PC-3 (cell line): ENCODE measurements around the gene IRAG1. TPM values are rescaled to one million over a fixed set of nuclear protein-coding genes. Genes with fewer than 3 reads are reported as not detected.

Source experiments
- ATAC-seq: fragments of 200-7000 bp; cut with Tn5 transposase; 2 replicates; pipeline ENCODE4 v1.9.1; 2020; ENCODE audit warnings: mild to moderate bottlenecking, moderate library complexity
- BruUV-seq: library from RNA; stranded (reverse); fragments of 400-500 nt; replicated peaks from 2 replicates; lab custom pipeline; 2021; lab: Mats Ljungman, UMichigan
- CTCF ChIA-PET: fragments of 300-600 bp; sonication (Branson Sonifier 250); formaldehyde crosslinking; loops from one replicate; lab custom pipeline; 2022; ENCODE audit warnings: antibody characterized with exemption; lab: Charles Lee
- POLR2A ChIA-PET: fragments of 300-600 bp; sonication (Branson Sonifier 250); formaldehyde crosslinking; loops from one replicate; lab custom pipeline; 2022; ENCODE audit warnings: antibody characterized with exemption; ENCODE audit not compliant: unreplicated experiment; lab: Charles Lee
- DNase-seq: peaks from one replicate; pipeline ENCODE4 v3.0.0-alpha.2; 2015
- H2AFZ ChIP-seq: fragments of 300-600 bp; sonication (generic); 2 replicates; pipeline ENCODE4 v1.6.0; 2016; ENCODE audit warnings: antibody characterized with exemption, low read length
- H3F3A ChIP-seq: fragments of 300-600 bp; sonication (generic); one replicate; pipeline ENCODE4 v1.6.0; 2017; ENCODE audit warnings: antibody characterized with exemption, low read length, control low read depth, mild to moderate bottlenecking; ENCODE audit not compliant: unreplicated experiment
- H3K27ac ChIP-seq: fragments of 300-600 bp; sonication (generic); 2 replicates; pipeline ENCODE4 v1.5.1; 2016; ENCODE audit warnings: mild to moderate bottlenecking, low read length
- H3K27me3 ChIP-seq: fragments of 300-600 bp; sonication (generic); 2 replicates; pipeline ENCODE4 v1.6.1; 2016; ENCODE audit warnings: low read length, mixed read lengths
- H3K36me3 ChIP-seq: fragments of 300-600 bp; sonication (generic); 2 replicates; pipeline ENCODE4 v1.6.1; 2016; ENCODE audit warnings: low read depth, mixed run types, low read length, mixed read lengths
- H3K4me1 ChIP-seq: fragments of 300-600 bp; sonication (generic); 2 replicates; pipeline ENCODE4 v1.5.1; 2016; ENCODE audit warnings: low read length; ENCODE audit not compliant: insufficient read depth
- H3K4me2 ChIP-seq: fragments of 300-600 bp; sonication (generic); 2 replicates; pipeline ENCODE4 v1.6.0; 2016; ENCODE audit warnings: low read length
- H3K4me3 ChIP-seq: fragments of 300-600 bp; sonication (generic); 2 replicates; pipeline ENCODE4 v1.5.1; 2016; ENCODE audit warnings: mild to moderate bottlenecking, low read length, mixed read lengths
- H3K79me2 ChIP-seq: fragments of 300-600 bp; sonication (generic); 2 replicates; pipeline ENCODE4 v1.6.1; 2017; ENCODE audit warnings: low read length, mixed read lengths
- H3K9ac ChIP-seq: fragments of 300-600 bp; sonication (generic); 2 replicates; pipeline ENCODE4 v1.6.0; 2016; ENCODE audit warnings: mild to moderate bottlenecking, low read length
- H3K9me2 ChIP-seq: fragments of 300-600 bp; sonication (generic); replicated peaks from 2 replicates; pipeline ENCODE4 v1.6.1; 2016; ENCODE audit warnings: mixed run types, low read length, mixed read lengths
- H3K9me3 ChIP-seq: fragments of 300-600 bp; sonication (generic); 2 replicates; pipeline ENCODE4 v1.6.1; 2016; ENCODE audit warnings: low read length, mixed read lengths
- H4K20me1 ChIP-seq: fragments of 300-600 bp; sonication (generic); 2 replicates; pipeline ENCODE4 v1.6.1; 2016; ENCODE audit warnings: low read length, mixed read lengths
- CTCF ChIP-seq: fragments of 300-600 bp; sonication (generic); conservative IDR thresholded peaks from 2 replicates; pipeline ENCODE4 v1.5.1; 2017; ENCODE audit warnings: antibody characterized with exemption, low read depth, mild to moderate bottlenecking, low read length
- EZH2 ChIP-seq: fragments of 300-600 bp; sonication (generic); IDR thresholded peaks from one replicate; pipeline ENCODE4 v1.6.1; 2017; ENCODE audit warnings: antibody characterized with exemption, mild to moderate bottlenecking, low read length; ENCODE audit not compliant: unreplicated experiment
- EZH2phosphoT487 ChIP-seq: fragments of 300-600 bp; sonication (generic); IDR thresholded peaks from 2 replicates; pipeline ENCODE4 v1.6.1; 2018; ENCODE audit warnings: mild to moderate bottlenecking, antibody characterized with exemption, low read length, borderline replicate concordance
- intact Hi-C: fragments of 100-400 bp; cut with micrococcal nuclease; formaldehyde crosslinking; loops from 2 replicates; pipeline ENCODE4 v1.9.0; 2023
- total RNA-seq: library from RNA; depleted of rRNA; stranded (reverse); fragments of >200 nt; gene quantifications from 2 replicates; pipeline ENCODE4 v1.2.3, GENCODE V29; 2014

IRAG1 gene
- total RNA-seq, 1 experiment from 2014 or later, result not detected

DNA sequence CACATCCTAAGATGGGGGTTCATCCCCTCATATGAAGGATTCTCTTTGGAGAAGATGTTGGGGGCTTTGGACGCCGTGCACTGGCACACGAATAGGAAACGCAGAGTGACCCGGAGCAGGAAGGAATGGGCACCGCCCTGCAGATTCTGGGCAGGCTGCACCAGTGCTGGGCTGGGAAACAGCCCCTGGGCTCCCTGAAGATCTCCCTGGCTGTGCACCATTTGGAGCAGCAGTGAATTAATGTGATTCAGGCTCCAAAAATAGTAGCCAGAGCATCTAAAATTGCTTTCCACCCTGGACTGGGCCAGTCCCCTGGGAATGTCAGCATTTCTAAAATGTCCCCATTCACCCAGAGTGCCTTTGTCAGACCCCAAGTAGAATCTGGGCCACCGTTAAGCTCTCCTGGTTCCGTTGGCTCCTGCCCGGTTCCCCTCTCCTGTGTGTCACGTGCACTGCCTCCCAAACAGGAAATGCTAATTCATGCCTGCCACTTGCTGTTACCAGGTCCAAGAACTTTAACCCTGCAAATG lies 18.6 kb downstream of the IRAG1 start:
- no peak overlapping the region for H3K4me3 ChIP-seq
- no peaks in the 10 kb centered on the region for H4K20me1 ChIP-seq
- H3K9me3 ChIP-seq, result no peaks in the 10 kb centered on the region
- H3F3A ChIP-seq, result no peaks in the 10 kb centered on the region
- TF ChIP-seq EZH2phosphoT487 (no peak), CTCF (no peak), EZH2 (no peak)
- ChIA-PET POLR2A (no interaction called here), CTCF (no interaction called here)
- H3K36me3 ChIP-seq, result no peaks in the 10 kb centered on the region
- H3K9me2 ChIP-seq, result no peaks in the 10 kb centered on the region
- H3K4me2 ChIP-seq, result no peak overlapping the region
- H3K79me2 ChIP-seq, result no peaks in the 10 kb centered on the region
- no peak overlapping the region for H3K27ac ChIP-seq
- no peak for ATAC-seq
- H2AFZ ChIP-seq, result no peak overlapping the region
- no peak for DNase-seq
- H3K4me1 ChIP-seq, result 0 out of 2 replicates have a peak, but pooled peaks cover 6% of the 10 kb centered on the region
- intact Hi-C loops, result no loop called here
- BruUV-seq, result no TSS peak
- H3K9ac ChIP-seq, result no peak overlapping the region
- H3K27me3 ChIP-seq, result no peaks in the 10 kb centered on the region

DNA sequence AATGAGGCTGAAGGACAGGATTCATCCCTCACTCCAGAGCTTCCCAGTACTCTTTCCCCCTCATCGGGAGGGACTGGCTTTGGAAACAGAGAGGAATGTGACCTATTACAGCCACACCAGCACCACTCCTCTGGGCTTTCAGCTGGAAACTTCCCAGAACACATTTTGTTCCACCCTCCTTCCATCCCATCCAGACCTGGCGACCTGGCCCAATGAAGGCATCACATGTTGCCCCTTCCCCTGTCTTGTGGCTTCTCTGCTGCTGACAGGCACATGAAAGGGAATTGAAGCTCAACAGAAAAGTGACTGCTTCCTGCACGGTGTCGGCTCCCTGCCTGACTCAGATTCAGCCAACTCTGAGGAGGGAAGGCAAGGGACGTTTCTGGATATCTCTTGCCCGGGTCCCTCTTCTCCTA lies 19.1 kb downstream of the IRAG1 start:
- Histone ChIP-seq H3K27ac (no peak overlapping the region), H3K9me3 (no peaks in the 10 kb centered on the region), H3K27me3 (no peaks in the 10 kb centered on the region), H3F3A (no peaks in the 10 kb centered on the region), H3K4me3 (no peak overlapping the region), H3K9ac (no peak overlapping the region), H3K4me2 (no peak overlapping the region), H3K79me2 (no peaks in the 10 kb centered on the region), H4K20me1 (no peaks in the 10 kb centered on the region), H3K4me1 (0 out of 2 replicates have a peak, but pooled peaks cover 9% of the 10 kb centered on the region), H3K36me3 (no peaks in the 10 kb centered on the region), H3K9me2 (no peaks in the 10 kb centered on the region), H2AFZ (no peak overlapping the region)
- intact Hi-C loops, result no loop called here
- POLR2A ChIA-PET, result no interaction called here
- ATAC-seq (no peak), DNase-seq (no peak)
- CTCF ChIA-PET, result no interaction called here
- TF ChIP-seq EZH2, result no peak
- no peak for TF ChIP-seq EZH2phosphoT487
- TF ChIP-seq CTCF, result no peak
- BruUV-seq, result no TSS peak

DNA sequence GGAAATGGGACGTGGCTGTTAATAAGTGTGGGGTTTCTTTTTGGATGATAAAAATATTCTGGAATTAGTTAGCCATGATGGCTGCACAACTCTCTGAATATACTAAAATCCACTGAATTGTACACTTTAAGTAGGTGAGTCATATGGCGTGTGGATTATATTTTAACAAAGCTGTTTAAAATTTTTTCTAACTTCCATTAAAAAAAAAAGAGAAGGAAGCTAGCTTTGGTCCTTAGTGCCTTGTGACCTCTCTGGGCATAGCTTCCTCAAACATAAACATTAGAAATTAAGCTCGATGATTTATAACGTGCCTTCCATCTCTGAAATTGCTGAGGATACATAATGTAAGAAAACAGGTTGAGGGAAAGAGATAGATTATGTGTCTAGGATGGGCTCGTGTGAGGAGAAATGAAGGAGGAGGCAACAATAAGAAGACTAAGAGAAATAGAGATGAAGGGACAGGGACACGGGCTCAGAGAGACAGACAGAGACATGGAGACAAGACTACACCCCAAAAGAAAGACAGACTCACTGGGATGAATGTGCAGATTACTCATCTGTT lies 20.0 kb downstream of the IRAG1 start:
- intact Hi-C loops, result no loop called here
- H3K9me3 ChIP-seq, result no peaks in the 10 kb centered on the region
- H3K9me2 ChIP-seq, result no peaks in the 10 kb centered on the region
- H4K20me1 ChIP-seq, result no peaks in the 10 kb centered on the region
- POLR2A ChIA-PET, result no interaction called here
- BruUV-seq, result no TSS peak
- DNase-seq (no peak), ATAC-seq (no peak)
- H3F3A ChIP-seq, result no peaks in the 10 kb centered on the region
- H3K27ac ChIP-seq, result no peak overlapping the region
- CTCF ChIA-PET, result no interaction called here
- H2AFZ ChIP-seq, result no peak overlapping the region
- H3K79me2 ChIP-seq, result no peaks in the 10 kb centered on the region
- no peaks in the 10 kb centered on the region for H3K27me3 ChIP-seq
- no peak overlapping the region for H3K9ac ChIP-seq
- no peak overlapping the region for H3K4me3 ChIP-seq
- no peaks in the 10 kb centered on the region for H3K36me3 ChIP-seq
- H3K4me1 ChIP-seq, result 0 out of 2 replicates have a peak, but pooled peaks cover 10% of the 10 kb centered on the region
- TF ChIP-seq EZH2 (no peak), EZH2phosphoT487 (no peak), CTCF (no peak)
- no peak overlapping the region for H3K4me2 ChIP-seq
